GM12801 (cell line): ENCODE results near the gene UBE2J1.

Experiments used
- TF ChIP-seq, protein P1 (sequence below): IDR thresholded peaks from one replicate; pipeline ENCODE4 v1.5.1; 2011; ENCODE audit warnings: control low read depth; ENCODE audit not compliant: insufficient read length; ENCODE audit errors: extremely low read depth

Gene UBE2J1

DNA sequence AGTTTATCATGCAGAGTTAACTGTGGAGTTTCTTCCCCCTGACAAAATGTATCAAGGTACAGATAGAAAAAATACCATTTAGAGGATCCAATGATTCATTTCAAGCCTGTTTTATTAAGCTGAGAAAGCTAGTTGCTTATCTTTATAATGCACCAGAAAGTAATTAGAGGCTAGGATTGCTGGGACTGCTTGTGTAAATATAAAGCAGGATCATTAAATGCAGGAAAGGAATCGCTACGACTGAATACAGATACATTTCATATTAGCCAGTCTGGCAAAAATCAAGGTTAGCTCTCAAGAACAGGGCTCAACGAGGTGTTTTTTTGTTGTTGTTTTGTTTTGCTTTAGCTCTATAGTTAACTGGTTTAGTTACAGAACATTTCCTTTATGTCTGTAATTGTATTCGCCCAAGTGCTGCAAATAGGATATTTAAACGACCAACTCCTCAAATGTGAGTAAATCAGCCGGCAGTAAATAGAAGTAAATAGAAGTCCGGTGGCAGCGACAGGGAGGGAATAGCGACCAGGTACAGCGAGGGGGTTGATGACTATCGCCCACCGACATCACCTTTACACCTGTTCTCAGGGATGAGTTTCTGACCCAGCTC is 748 bp downstream of the UBE2J1 start:
- TF ChIP-seq, protein P1, sequence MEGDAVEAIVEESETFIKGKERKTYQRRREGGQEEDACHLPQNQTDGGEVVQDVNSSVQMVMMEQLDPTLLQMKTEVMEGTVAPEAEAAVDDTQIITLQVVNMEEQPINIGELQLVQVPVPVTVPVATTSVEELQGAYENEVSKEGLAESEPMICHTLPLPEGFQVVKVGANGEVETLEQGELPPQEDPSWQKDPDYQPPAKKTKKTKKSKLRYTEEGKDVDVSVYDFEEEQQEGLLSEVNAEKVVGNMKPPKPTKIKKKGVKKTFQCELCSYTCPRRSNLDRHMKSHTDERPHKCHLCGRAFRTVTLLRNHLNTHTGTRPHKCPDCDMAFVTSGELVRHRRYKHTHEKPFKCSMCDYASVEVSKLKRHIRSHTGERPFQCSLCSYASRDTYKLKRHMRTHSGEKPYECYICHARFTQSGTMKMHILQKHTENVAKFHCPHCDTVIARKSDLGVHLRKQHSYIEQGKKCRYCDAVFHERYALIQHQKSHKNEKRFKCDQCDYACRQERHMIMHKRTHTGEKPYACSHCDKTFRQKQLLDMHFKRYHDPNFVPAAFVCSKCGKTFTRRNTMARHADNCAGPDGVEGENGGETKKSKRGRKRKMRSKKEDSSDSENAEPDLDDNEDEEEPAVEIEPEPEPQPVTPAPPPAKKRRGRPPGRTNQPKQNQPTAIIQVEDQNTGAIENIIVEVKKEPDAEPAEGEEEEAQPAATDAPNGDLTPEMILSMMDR: no peak

DNA sequence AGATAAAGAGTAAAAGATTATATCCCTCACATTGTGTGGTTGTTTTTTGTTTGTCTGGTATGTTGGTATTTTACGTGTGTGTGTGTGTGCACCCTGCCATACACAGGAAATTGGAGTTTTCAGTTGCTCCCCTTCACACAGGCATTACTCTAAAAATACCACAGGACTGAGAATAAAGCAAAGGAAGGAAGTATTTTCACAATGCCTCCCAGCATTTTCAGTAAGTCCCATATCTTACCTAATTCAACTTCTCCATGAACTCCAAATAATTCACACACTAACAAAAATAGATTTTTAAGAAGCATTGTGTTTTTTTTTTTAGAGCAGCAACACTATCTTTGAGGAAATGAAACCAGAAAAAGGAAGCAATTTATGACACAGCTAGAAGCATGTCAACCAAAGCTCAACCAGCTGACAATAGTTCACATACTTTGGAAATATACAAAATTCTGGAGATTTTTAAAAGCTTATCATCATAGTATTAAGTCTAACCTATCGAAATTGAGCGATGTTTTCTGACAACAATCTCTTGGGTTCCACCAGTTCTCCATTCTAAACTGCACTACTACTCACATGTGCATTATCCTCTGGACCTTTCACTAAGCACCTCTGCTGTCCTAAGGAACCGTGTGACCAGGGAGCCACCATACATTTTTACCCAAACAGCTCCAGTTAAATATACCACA is 2.1 kb downstream of the UBE2J1 start:
- TF ChIP-seq, protein P1: no peak

DNA sequence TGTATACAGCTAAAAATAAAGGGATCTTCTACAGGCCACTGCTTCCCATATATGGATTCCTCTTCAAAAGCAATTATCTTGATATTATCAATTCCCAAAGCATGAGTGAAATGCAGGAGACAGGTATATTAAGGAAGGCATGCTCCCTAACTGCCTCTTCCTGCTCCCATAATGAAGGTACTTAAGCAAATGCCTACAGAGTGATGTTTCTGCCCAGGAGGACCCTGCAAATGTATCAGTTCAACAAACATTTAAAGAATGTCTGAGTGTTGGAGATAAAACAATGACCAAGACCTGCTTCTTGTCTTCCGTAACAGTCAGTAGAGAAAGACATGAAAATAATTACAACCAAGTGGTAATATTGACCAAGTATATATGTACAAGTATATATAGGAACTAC is 4.2 kb downstream of the UBE2J1 start:
- TF ChIP-seq, protein P1: no peak

DNA sequence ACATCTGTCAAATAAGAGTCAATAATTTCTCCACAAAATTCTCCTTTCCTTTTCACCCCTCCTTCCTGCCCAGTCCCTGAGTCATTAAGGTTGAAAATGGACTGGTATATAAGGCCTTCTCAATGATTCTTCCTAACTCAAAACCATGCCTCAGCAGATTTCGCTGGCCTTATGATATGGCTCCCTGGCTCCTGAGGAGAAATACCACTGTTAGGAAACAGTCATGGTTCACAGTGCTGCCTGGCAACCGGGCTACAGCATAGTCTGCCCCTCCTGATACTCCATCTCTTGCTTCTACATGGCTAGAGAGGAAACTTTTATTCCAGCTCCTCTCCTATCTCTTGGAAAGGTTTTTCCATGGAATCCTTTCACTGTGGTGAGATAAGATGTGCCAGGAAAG is 4.7 kb downstream of the UBE2J1 start:
- TF ChIP-seq, protein P1: no peak

DNA sequence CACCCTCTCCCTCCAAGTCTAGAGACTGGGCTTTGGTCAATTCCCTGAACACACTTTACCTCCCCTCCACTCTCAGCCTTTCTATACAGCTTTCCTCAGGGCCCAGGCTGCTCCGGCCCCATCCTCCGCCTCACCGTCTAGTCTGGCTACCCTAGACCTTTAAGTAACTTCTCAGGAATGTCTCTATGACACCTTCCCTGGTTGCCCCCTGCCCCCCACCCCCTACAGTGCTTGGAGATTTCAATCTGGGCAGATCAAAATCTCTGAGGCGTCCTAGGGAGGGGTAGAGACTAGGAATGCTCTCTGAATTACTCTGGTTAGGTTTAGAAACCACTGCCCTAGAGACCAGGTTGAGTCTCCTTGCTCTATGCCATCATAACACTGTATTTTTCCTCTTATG is 6.1 kb downstream of the UBE2J1 start:
- TF ChIP-seq, protein P1: no peak

DNA sequence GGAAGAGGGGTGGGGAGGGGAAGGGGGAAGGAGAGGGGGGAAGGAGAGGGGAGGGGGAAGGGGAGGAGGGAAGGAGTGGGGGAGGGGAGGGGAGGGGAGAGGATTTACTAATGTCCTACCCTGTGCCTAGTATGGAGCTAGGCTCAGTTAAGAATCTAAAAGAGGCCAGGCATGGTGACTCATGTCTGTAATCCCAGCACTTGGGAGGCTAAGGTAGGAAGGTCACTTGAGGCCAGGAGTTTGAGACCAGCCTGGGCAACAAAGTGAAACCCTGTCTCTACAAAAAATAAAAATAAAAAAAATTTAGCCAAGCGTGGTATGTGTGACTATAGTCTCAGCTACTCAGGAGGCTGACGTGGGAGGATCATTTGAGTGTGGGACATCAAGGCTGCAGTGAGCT is 13.0 kb downstream of the UBE2J1 start:
- TF ChIP-seq, protein P1: no peak

DNA sequence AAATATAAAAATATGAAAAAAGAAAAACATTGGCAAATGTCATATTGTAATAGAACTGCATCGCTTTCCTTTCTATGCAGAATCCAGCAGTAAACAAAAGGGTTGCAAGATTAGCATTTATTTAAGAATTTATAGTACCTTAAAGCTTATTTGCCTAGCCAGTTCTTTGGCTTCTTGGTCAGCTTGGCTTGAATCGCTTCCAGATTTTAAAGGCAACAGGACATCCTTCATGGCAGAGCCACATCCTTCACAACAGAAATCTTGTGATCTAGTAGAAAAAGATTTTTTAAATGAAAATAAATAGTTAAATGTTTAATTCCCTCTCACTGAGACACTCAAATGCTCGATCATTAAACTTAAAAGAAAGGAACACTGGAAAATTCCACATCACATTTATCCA is 17.4 kb downstream of the UBE2J1 start:
- TF ChIP-seq, protein P1: no peak
